ENCODE measurements around the gene MTHFS.

The MTHFS gene

DNA sequence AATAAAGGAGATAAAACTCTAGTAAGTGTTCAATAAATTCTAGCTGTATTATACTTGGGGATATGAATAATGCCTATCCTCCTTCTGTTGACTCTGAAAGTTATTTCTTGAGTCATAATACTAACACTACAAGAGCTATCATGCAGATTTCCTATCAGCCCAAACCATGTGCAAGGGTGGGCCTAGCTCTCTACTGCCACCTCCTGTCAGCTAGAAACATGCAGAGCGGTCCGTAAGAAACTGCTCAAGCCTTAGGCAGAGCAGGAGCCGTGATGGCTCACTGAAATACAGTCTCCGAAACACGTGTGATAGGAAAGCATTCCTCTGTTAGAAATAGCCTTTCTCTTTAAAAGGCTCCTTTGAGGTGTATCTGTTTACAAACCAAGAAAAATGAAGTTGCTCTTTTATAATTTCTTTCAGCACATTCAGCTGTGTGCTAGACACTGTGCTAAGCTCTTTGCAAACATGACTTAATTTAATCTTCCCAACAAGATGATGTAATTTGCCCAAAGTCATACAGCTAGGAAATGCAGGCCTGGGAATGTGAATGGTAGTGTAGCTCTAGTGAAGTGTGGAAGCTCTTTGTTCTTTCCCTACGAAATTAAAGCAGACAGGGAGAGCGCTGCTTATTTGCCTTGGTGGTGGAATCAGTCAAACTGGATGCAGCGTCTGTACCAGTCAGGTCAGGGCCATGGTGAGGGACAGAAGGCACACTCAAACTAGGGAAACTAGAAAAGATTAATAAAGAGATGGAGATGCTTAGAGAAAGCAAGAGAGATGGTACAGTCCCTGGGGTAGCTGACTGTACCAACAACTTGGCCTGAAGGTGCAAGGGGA, 43.1 kb downstream of the MTHFS start:
- H3K4me3 ChIP-seq (replicated peaks in 1 of 2; ENCODE audit: low read depth in 2 of 2, low read length in 2 of 2), result no peak overlapping the region
- peak; percentile 99 for TF ChIP-seq CTCF (IDR thresholded peaks at IDR 0.05; ENCODE audit: low read depth, low read length)
- peak; percentile 89 to 93 for DNase-seq (ENCODE audit: low read depth in 2 of 2)

GRCh38 chr15:79849789-79850188, 47.0 kb downstream of the MTHFS start:
- H3K4me3 ChIP-seq (replicated peaks in 1 of 2; ENCODE audit: low read depth in 2 of 2, low read length in 2 of 2), result no peak overlapping the region
- TF ChIP-seq CTCF (IDR thresholded peaks at IDR 0.05; ENCODE audit: low read depth, low read length), result peak; percentile 80
- peak; percentile 58 to 67 for DNase-seq (ENCODE audit: low read depth in 2 of 2)

- no peak for TF ChIP-seq CTCF (IDR thresholded peaks at IDR 0.05; ENCODE audit: low read depth, low read length)
- no peak for DNase-seq (ENCODE audit: low read depth in 2 of 2)
These were observed 50.3 kb downstream of the MTHFS start for GRCh38 chr15:79846539-79846938.

GRCh38 chr15:79844221-79844620, 52.6 kb downstream of the MTHFS start:
- no peak for DNase-seq (ENCODE audit: low read depth in 2 of 2)
- no peak for TF ChIP-seq CTCF (IDR thresholded peaks at IDR 0.05; ENCODE audit: low read depth, low read length)
- no peak overlapping the region for H3K4me3 ChIP-seq (replicated peaks in 1 of 2; ENCODE audit: low read depth in 2 of 2, low read length in 2 of 2)

More at GRCh38 chr15:79846539-79846938, 50.3 kb downstream of the MTHFS start:
- no peak overlapping the region for H3K4me3 ChIP-seq (replicated peaks in 1 of 2; ENCODE audit: low read depth in 2 of 2, low read length in 2 of 2)

DNA sequence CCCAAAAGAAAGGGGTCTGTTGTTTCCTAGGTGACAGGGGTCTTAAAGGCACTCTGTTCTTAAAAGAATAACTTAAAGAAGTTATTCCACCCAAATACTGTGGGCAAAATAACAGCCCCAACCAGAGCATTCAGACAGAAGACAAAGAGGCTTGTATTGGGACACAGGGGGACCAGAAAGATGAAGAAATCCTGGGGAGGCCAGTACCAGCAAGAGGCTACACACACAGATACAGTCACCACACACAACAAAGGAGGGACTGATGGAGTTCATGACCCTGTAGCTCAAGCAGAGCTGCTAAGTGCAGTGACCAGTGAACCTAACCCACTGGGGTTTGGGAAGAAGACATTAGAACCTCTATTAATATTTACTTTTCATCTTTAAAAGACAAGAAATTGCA, 59.0 kb downstream of the MTHFS start:
- TF ChIP-seq CTCF (IDR thresholded peaks at IDR 0.05; ENCODE audit: low read depth, low read length), result no peak
- no peak overlapping the region for H3K4me3 ChIP-seq (replicated peaks in 1 of 2; ENCODE audit: low read depth in 2 of 2, low read length in 2 of 2)
- no peak for DNase-seq (ENCODE audit: low read depth in 2 of 2)

DNA sequence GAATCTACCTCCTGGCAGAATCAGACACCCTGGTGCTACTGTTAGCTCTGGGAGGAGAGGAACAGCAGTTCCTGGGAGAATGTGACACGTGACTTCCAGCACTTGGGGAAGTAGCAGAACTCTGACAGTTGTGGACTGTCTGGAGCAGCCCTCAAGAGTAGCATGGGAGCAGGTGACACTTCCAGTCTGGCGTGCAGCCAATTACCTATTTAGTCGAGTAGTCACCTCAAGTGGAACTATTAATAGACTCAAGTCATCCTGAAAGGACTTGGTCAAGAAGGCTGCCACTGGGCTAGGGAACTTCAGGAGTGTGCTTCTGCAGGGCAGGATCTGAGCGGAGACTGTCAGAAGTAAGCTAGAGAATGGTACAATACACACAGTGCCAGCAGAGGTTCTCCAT, 62.3 kb downstream of the MTHFS start:
- no peak for TF ChIP-seq CTCF (IDR thresholded peaks at IDR 0.05; ENCODE audit: low read depth, low read length)
- DNase-seq (ENCODE audit: low read depth in 2 of 2), result no peak
- H3K4me3 ChIP-seq (replicated peaks in 1 of 2; ENCODE audit: low read depth in 2 of 2, low read length in 2 of 2), result no peak overlapping the region
